Activated CD8-positive, alpha-beta memory T cell treated with anti-CD3 and anti-CD28 coated beads for 36 hours (primary cell): ENCODE results near the gene FGB. TPM values are rescaled to one million over a fixed set of nuclear protein-coding genes. Genes with fewer than 3 reads are reported as not detected.
"Not testable (repeated sequence)": the region's sequence is repeated elsewhere in the genome, so short reads cannot be mapped to it uniquely, and the experiment has no call there.

Source experiments
- CTCF ChIA-PET: fragments of 350-600 bp; sonication (Branson Sonifier 250); formaldehyde crosslinking; loops from one replicate; lab custom pipeline; 2021; ENCODE audit warnings: antibody characterized with exemption; lab: Charles Lee
- POLR2A ChIA-PET: fragments of 350-600 bp; sonication (Branson Sonifier 250); formaldehyde crosslinking; loops from one replicate; lab custom pipeline; 2021; ENCODE audit warnings: antibody characterized with exemption; lab: Charles Lee
- total RNA-seq, 2 experiments: library from RNA; stranded (reverse); gene quantifications; one replicate each; pipeline ENCODE4 v1.2.3, GENCODE V29; 2021

FGB gene
- total RNA-seq, 2 experiments from 2014 or later: not detected

- POLR2A ChIA-PET: no interaction called here
Measured at GRCh38 chr4:154589296-154590197, 26.7 kb downstream of the FGB start.

GRCh38 chr4:154590329-154591006, 27.7 kb downstream of the FGB start, which contains the start of gene FGA:
FGA (minus strand) TSS chr4:154590742; CDS start chr4:154590687, 55 bp downstream.
- CTCF ChIA-PET: no interaction called here
- POLR2A ChIA-PET: no interaction called here

More at GRCh38 chr4:154589296-154590197, 26.7 kb downstream of the FGB start:
- CTCF ChIA-PET: no interaction called here

- CTCF ChIA-PET: no interaction called here
- POLR2A ChIA-PET: interaction anchor here (0.7 kb wide), 1 partner anchor 869 kb away, joined by 5 read pairs; no protein-coding TSS in a partner anchor
Measured at GRCh38 chr4:154591890-154592289, 29.1 kb downstream of the FGB start.

GRCh38 chr4:154593868-154594267, 31.1 kb downstream of the FGB start:
- ChIA-PET CTCF (interaction anchor here (1.4 kb wide), 1 partner anchor 10 kb away, joined by 3 read pairs; no protein-coding TSS in a partner anchor), POLR2A (no interaction called here)

- POLR2A ChIA-PET, CTCF ChIA-PET: not testable (repeated sequence)
Measured at GRCh38 chr4:154594343-154594742, 31.5 kb downstream of the FGB start.

GRCh38 chr4:154595807-154596206, 33.0 kb downstream of the FGB start:
- ChIA-PET POLR2A (no interaction called here), CTCF (no interaction called here)

- POLR2A ChIA-PET, CTCF ChIA-PET: not testable (repeated sequence)
Measured at GRCh38 chr4:154597281-154597680, 34.5 kb downstream of the FGB start.

- POLR2A ChIA-PET: no interaction called here
- CTCF ChIA-PET: no interaction called here
Measured at GRCh38 chr4:154597798-154598774, 35.3 kb downstream of the FGB start.

- ChIA-PET POLR2A (no interaction called here), CTCF (no interaction called here)
Measured at GRCh38 chr4:154602404-154603020, 39.7 kb downstream of the FGB start.

GRCh38 chr4:154603033-154603943, 40.5 kb downstream of the FGB start:
- ChIA-PET POLR2A (interaction anchor here (0.6 kb wide), 1 partner anchor 28 kb away, joined by 4 read pairs; no protein-coding TSS in a partner anchor), CTCF (interaction anchor here (1.4 kb wide), 1 partner anchor 10 kb away, joined by 3 read pairs; no protein-coding TSS in a partner anchor)

- ChIA-PET POLR2A (no interaction called here), CTCF (interaction anchor here (1.4 kb wide), 1 partner anchor 12 kb away, joined by 3 read pairs; no protein-coding TSS in a partner anchor)
Measured at GRCh38 chr4:154604696-154605200, 41.9 kb downstream of the FGB start.

GRCh38 chr4:154606728-154607723, 44.2 kb downstream of the FGB start:
- CTCF ChIA-PET: no interaction called here
- POLR2A ChIA-PET: no interaction called here

- ChIA-PET CTCF (no interaction called here), POLR2A (no interaction called here)
Measured at GRCh38 chr4:154608361-154609252, 45.8 kb downstream of the FGB start.

- ChIA-PET POLR2A (no interaction called here), CTCF (no interaction called here)
Measured at GRCh38 chr4:154609532-154609931, 46.7 kb downstream of the FGB start.

- ChIA-PET CTCF (no interaction called here), POLR2A (no interaction called here)
Measured at GRCh38 chr4:154610582-154610981, 47.8 kb downstream of the FGB start.
